ENCODE data around the gene TLX2. TPM values are rescaled to one million over a fixed set of nuclear protein-coding genes. Genes with fewer than 3 reads are reported as not detected.

The TLX2 gene
- polyA plus RNA-seq, 3 donors, result not detected

DNA sequence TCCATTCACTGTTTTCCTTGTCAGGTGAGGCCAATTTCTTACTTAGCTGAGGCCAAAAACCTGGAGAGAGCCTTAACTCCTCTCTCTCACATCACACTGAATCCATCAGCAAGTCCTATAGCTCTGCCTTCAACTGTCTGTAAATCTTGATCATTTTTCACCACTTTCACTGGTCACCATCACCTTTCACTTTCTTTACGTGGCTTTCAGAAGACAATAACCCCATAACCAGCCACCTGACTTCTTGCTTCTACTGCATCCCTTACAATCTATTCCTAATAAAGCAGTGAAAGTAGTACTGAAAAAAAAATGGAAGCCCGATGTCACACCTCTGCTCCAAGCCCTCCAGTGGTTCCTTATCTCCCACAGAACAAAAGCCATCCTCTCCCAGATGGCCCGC is 31.8 kb downstream of the TLX2 start:
- peaks cover 0 to 1% of the 10 kb centered on the region in 2 donors for H3K36me3 ChIP-seq (replicated peaks in 1 of 2; ENCODE audit: control insufficient read depth in 1 of 2, insufficient read depth in 2 of 2, low read length in 2 of 2)
- H3K4me3 ChIP-seq (replicated peaks in 1 of 3; ENCODE audit: low read depth in 2 of 3, low read length in 3 of 3), result no peak overlapping the region
- H3K4me1 ChIP-seq (ENCODE audit: control insufficient read depth in 1 of 2, insufficient read depth in 2 of 2, low read length in 2 of 2), result peaks cover 15 to 22% of the 10 kb centered on the region in 2 donors
- Mint-ChIP-seq H3K9me3 (no peaks in the 10 kb centered on the region), H3K4me3 (no peak overlapping the region), H3K27ac (no peak overlapping the region), H3K4me1 (peaks cover 21% of the 10 kb centered on the region), H3K27me3 (ENCODE audit: low read depth in 3 of 3) (peaks cover 5 to 7% (median 6%) of the 10 kb centered on the region in 3 donors), H3K36me3 (peaks cover 15 to 17% of the 10 kb centered on the region in 2 donors)
- H3K9me3 ChIP-seq (replicated peaks in 1 of 2; ENCODE audit: control insufficient read depth in 1 of 2, insufficient read depth in 1 of 2, low read length in 2 of 2), result no peaks in the 10 kb centered on the region
- H3K9ac ChIP-seq (ENCODE audit: insufficient read depth, low read length, poor library complexity, severe bottlenecking), result no peak overlapping the region
- H3K79me2 ChIP-seq (ENCODE audit: insufficient read depth, low read length), result peaks cover 18% of the 10 kb centered on the region
- H4K20me1 ChIP-seq (ENCODE audit: insufficient read depth, low read length), result no peaks in the 10 kb centered on the region
- DNase-seq, result no peak
- TF ChIP-seq, protein P1, sequence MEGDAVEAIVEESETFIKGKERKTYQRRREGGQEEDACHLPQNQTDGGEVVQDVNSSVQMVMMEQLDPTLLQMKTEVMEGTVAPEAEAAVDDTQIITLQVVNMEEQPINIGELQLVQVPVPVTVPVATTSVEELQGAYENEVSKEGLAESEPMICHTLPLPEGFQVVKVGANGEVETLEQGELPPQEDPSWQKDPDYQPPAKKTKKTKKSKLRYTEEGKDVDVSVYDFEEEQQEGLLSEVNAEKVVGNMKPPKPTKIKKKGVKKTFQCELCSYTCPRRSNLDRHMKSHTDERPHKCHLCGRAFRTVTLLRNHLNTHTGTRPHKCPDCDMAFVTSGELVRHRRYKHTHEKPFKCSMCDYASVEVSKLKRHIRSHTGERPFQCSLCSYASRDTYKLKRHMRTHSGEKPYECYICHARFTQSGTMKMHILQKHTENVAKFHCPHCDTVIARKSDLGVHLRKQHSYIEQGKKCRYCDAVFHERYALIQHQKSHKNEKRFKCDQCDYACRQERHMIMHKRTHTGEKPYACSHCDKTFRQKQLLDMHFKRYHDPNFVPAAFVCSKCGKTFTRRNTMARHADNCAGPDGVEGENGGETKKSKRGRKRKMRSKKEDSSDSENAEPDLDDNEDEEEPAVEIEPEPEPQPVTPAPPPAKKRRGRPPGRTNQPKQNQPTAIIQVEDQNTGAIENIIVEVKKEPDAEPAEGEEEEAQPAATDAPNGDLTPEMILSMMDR (IDR thresholded peaks at IDR 0.05), result no peak
- WGBS (ENCODE audit: insufficient coverage), result 94% methylated on average over 2 of the region's 3 CpGs
- H2AFZ ChIP-seq (ENCODE audit: insufficient read depth, low read depth, low read length, poor library complexity, severe bottlenecking), result no peak overlapping the region
- no peak overlapping the region for H3K27ac ChIP-seq (ENCODE audit: low read depth in 1 of 2, low read length in 2 of 2)
- H3K4me2 ChIP-seq (replicated peaks; ENCODE audit: extremely low read depth, low read length, poor library complexity, severe bottlenecking), result no peak overlapping the region
- intact Hi-C loops (cut with micrococcal nuclease), result loop anchor here in 1 of 2 donors (10.0 kb wide), 1 partner anchor 151 kb away; no protein-coding TSS in a partner anchor
- no peaks in the 10 kb centered on the region for H3K27me3 ChIP-seq (ENCODE audit: control insufficient read depth in 2 of 2, insufficient read depth in 2 of 2, low read length in 2 of 2)

DNA sequence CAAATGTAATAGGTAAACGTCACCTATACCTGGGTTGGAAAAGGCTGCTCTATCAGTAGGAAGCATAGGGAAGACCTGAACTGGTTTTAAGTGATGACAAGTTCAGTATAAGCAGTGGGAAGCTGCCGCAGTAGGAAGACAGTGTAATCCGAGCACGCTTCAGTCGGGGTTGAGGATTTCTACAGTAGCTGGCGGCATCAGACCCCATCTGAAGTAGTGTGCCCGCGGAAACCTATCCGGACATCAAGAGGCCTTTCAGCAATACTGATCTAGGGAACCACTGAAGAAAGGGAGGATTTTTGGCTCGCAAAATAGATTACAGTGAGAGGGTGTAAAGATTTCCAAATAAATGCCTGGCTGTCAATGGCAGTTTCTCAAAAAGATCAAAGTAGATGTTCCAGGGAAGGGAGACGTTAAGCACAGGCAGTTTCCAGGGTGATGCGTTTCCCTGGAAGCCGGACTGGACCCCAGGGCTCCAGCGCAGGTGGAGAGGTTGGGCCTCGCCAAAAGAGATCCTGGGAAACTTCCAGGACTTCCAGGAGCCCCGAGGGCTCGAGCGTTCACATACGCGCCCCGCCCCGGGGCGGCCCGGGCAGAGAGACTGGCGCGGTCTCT is 34.1 kb downstream of the TLX2 start:
- no peak for DNase-seq
- intact Hi-C loops (cut with micrococcal nuclease), result loop anchor here in 1 of 2 donors (10.0 kb wide), 1 partner anchor 154 kb away; no protein-coding TSS in a partner anchor
- Mint-ChIP-seq H3K27me3 (ENCODE audit: low read depth in 3 of 3) (peaks cover 5 to 7% (median 6%) of the 10 kb centered on the region in 3 donors), H3K4me1 (peaks cover 32% of the 10 kb centered on the region), H3K27ac (peak overlapping the region in 1 of 7 donors; percentile 34), H3K9me3 (no peaks in the 10 kb centered on the region), H3K36me3 (peaks cover 17 to 22% of the 10 kb centered on the region in 2 donors), H3K4me3 (peak overlapping the region; percentile 75 to 85)
- H3K4me3 ChIP-seq (replicated peaks in 1 of 3; ENCODE audit: low read depth in 2 of 3, low read length in 3 of 3), result peak overlapping the region; percentile 10 to 86 (median 68)
- peaks cover 19 to 28% of the 10 kb centered on the region in 2 donors for H3K4me1 ChIP-seq (ENCODE audit: control insufficient read depth in 1 of 2, insufficient read depth in 2 of 2, low read length in 2 of 2)
- H4K20me1 ChIP-seq (ENCODE audit: insufficient read depth, low read length), result no peaks in the 10 kb centered on the region
- 33% methylated on average over 26 of the region's 26 CpGs for WGBS (ENCODE audit: insufficient coverage)
- peak overlapping the region; percentile 100 for H3K4me2 ChIP-seq (replicated peaks; ENCODE audit: extremely low read depth, low read length, poor library complexity, severe bottlenecking)
- no peak overlapping the region for H3K27ac ChIP-seq (ENCODE audit: low read depth in 1 of 2, low read length in 2 of 2)
- H2AFZ ChIP-seq (ENCODE audit: insufficient read depth, low read depth, low read length, poor library complexity, severe bottlenecking), result peak overlapping the region; percentile 96
- H3K27me3 ChIP-seq (ENCODE audit: control insufficient read depth in 2 of 2, insufficient read depth in 2 of 2, low read length in 2 of 2), result no peaks in the 10 kb centered on the region
- TF ChIP-seq, protein P1 (IDR thresholded peaks at IDR 0.05), result no peak
- H3K9me3 ChIP-seq (replicated peaks in 1 of 2; ENCODE audit: control insufficient read depth in 1 of 2, insufficient read depth in 1 of 2, low read length in 2 of 2), result no peaks in the 10 kb centered on the region
- peaks cover 25% of the 10 kb centered on the region for H3K79me2 ChIP-seq (ENCODE audit: insufficient read depth, low read length)
- H3K9ac ChIP-seq (ENCODE audit: insufficient read depth, low read length, poor library complexity, severe bottlenecking), result peak overlapping the region; percentile 62
- H3K36me3 ChIP-seq (replicated peaks in 1 of 2; ENCODE audit: control insufficient read depth in 1 of 2, insufficient read depth in 2 of 2, low read length in 2 of 2), result no peaks in the 10 kb centered on the region

Measured in CD14-positive monocyte (primary cell).